NCI-H2196 (cell line): ENCODE results near the gene OR4N2.
"Not testable (repeated sequence)": the region's sequence is repeated elsewhere in the genome, so short reads cannot be mapped to it uniquely, and the experiment has no call there.

ENCODE experiments used
- DNase-seq: peaks from one replicate; lab custom pipeline; 2025; ENCODE audit not compliant: unreplicated experiment; lab: John Stamatoyannopoulos, UW

The OR4N2 gene

DNA sequence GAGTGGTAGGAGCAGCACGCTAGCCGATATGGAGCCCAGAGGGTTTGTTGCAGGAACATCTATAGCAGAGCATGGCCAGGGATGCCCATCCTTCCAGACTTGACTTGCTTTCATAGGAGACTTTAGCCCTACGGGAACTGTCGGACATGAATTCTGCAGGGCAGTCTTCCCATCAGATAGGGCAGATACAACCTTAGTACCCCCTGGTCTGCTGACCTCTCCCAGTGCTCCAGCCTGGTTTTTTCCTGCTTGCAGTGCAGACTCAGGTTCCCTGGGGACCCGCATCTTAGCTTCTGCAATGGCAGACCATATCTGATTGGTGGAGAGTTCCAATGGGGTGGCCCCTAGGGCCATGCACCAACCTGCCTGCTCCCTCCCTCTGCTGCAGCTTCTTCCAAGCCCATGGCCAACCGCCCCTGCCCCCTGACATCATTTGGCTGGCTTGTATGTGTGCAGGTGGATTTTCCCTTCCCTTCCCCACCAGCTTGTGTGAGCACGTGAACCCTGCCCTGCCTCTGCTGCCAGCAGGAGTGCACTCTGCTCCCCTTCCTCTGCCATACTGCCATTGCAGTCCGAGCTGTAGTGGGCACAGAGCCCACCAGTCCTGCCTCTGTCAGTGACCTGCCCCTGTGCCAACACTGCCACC is 30.8 kb downstream of the OR4N2 start:
- not testable (repeated sequence) for DNase-seq

DNA sequence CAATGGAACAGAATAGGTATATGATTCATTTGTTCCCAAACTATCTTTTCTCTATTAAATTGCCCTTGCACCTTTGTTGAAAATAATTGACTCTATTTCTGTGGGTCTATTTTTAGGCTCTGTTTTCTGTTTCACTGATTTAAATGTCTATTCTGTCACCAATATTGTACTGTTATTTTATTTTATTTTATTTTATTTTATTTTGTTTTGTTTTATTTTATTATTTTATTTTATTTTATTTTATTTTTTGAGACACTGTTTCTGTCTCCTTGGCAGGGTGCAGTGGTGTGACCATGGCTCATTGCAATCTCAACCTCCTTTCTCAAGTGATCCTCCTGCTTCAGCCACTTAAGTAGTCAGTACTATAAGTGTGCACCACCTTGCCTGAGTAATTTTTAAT is 34.9 kb downstream of the OR4N2 start:
- no peak for DNase-seq

DNA sequence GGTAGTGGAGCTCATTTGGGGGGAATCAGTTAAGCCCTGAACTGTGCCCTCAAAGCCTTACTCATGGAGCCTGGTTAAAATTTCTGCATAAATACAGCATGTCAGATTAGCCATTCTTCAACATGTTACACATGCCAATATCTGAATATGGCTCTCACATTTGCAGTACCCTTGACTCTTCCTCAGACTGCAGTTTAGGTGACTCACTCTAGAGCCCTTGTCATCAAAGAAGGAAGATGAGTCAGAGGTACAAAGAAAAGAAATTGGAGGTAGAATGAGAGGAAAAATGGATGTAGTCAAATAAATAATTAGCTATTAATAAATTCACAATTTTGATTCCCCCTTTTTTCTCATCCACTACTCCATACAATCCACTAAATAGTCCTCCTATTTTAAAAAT is 47.8 kb downstream of the OR4N2 start:
- no peak for DNase-seq

DNA sequence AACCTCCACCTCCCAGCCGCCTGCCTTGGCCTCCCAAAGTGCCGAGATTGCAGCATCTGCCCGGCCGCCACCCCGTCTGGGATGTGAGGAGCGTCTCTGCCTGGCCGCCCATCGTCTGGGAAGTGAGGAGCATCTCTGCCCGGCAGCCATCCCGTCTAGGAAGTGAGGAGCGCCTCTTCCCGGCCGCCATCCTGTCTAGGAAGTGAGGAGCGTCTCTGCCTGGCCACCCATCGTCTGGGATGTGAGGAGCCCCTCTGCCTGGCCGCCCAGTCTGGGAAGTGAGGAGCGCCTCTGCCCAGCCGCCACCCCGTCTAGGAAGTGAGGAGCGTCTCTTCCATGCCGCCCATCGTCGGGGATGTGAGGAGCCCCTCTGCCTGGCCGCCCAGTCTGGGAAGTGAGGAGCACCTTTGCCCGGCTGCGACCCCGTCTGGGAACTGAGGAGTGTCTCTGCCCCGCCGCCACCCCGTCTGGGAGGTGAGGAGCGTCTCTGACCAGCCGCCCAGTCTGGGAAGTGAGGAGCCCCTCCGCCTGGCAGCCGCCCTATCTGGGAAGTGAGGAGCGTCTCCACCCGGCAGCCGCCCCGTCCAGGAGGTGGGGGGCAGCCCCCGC is 62.6 kb downstream of the OR4N2 start:
- DNase-seq = not testable (repeated sequence)

DNA sequence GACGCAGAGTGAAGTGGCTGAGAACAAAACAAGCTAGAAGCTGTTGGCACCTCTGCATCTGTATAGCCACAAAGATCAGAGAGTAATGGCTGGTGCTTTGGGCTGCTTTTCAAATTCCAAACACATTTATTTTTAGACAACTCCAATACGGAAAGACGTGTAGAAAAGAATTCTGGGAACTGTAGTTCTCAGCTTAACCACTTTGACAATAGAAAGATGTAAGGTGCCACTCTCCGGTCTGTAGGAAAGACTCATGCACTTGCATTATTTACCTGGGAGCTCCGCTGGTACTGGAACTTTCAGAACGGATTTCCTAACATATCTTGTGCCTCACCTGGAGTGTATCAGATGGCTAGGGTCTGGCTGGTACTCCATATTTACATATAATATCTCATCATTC is 69.6 kb downstream of the OR4N2 start:
- no peak for DNase-seq

DNA sequence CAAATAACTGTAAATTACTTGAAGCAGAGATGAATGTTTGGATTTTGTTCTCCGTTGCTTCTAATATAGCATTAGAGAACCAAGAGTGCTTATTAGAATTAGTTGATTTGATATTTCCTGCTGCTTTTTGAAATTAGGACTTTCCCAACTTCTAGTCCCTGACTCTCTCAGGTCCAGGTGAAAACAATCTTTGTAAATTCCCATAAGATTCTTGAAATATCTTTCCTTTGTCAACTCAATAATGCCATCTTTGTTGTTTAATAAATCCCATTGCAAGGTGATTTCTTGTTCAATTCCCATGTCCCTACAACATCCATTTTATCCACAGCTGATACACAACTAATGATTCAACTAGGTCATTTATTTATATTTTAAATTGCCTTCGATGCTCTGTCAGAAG is 71.3 kb downstream of the OR4N2 start, which contains the start of gene OR4K2:
OR4K2 (plus strand) TSS at position 301 of the 400 bp plus-strand sequence. CDS start 1,126 bp downstream, outside the sequence.
- no peak for DNase-seq

DNA sequence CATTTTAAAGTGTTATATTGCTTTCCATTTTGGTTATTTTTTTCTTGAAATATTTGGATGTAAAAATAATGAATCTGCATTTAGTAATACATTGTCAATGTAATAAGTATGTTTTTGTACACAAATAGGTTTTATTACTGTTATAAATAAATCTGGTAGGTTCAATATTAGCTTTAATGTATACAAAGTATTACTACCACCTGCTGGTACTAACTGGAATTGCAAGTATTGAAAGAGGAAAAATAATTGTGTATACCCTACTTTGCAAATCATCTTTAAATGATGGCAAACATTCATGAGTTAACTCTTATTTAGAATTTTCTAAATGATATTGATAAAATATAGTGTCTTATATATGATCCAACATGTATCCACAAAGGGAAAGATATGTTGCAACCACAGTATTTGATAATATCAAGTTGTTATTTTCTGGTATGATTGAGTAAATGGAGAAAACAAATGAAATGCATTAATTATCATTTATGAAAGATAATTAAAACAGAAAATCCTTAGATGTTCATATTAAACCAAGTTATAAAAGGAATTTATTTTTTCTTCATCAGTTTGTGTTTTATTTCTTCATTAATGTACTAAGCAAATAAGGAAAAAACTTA is 74.6 kb downstream of the OR4N2 start:
- DNase-seq = no peak
